ENCODE data around the gene ITPR2.
A peak's percentile ranks its signal among the peaks of the same experiment; 100 is the strongest.
"Not testable (repeated sequence)": the region's sequence is repeated elsewhere in the genome, so short reads cannot be mapped to it uniquely, and the experiment has no call there.

ITPR2 gene

GRCh38 chr12:26548227-26548626, 284.8 kb downstream of the ITPR2 start:
- no peak overlapping the region for H3K27ac ChIP-seq
- DNase-seq (ENCODE audit: low read depth, low spot score): no peak

GRCh38 chr12:26546535-26547314, 286.3 kb downstream of the ITPR2 start:
- H3K27ac ChIP-seq: no peak overlapping the region
- DNase-seq (ENCODE audit: low read depth, low spot score): no peak

GRCh38 chr12:26539131-26539530, 293.9 kb downstream of the ITPR2 start:
- DNase-seq (ENCODE audit: low read depth, low spot score): no peak
- H3K27ac ChIP-seq: no peak overlapping the region

GRCh38 chr12:26537651-26538050, 295.3 kb downstream of the ITPR2 start:
- H3K27ac ChIP-seq: no peak overlapping the region
- DNase-seq (ENCODE audit: low read depth, low spot score): no peak

- no peak overlapping the region for H3K27ac ChIP-seq
- no peak for DNase-seq (ENCODE audit: low read depth, low spot score)
Measured at GRCh38 chr12:26537126-26537525, 295.9 kb downstream of the ITPR2 start.

- DNase-seq (ENCODE audit: low read depth, low spot score): no peak
- H3K27ac ChIP-seq: no peak overlapping the region
Measured at GRCh38 chr12:26535826-26536225, 297.2 kb downstream of the ITPR2 start.

GRCh38 chr12:26534071-26534470, 298.9 kb downstream of the ITPR2 start:
- no peak for DNase-seq (ENCODE audit: low read depth, low spot score)
- no peak overlapping the region for H3K27ac ChIP-seq

GRCh38 chr12:26533211-26533610, 299.8 kb downstream of the ITPR2 start:
- no peak for DNase-seq (ENCODE audit: low read depth, low spot score)
- H3K27ac ChIP-seq: no peak overlapping the region

- no peak overlapping the region for H3K27ac ChIP-seq
- no peak for DNase-seq (ENCODE audit: low read depth, low spot score)
Measured at GRCh38 chr12:26530461-26530860, 302.5 kb downstream of the ITPR2 start.

- no peak for DNase-seq (ENCODE audit: low read depth, low spot score)
Measured at GRCh38 chr12:26528943-26529342, 304.1 kb downstream of the ITPR2 start.

GRCh38 chr12:26527682-26528081, 305.3 kb downstream of the ITPR2 start:
- no peak for DNase-seq (ENCODE audit: low read depth, low spot score)
- no peak overlapping the region for H3K27ac ChIP-seq

More at GRCh38 chr12:26528943-26529342, 304.1 kb downstream of the ITPR2 start:
- H3K27ac ChIP-seq: no peak overlapping the region

GRCh38 chr12:26524862-26525465, 308.0 kb downstream of the ITPR2 start:
- DNase-seq (ENCODE audit: low read depth, low spot score): no peak

GRCh38 chr12:26523708-26524150, 309.3 kb downstream of the ITPR2 start:
- no peak overlapping the region for H3K27ac ChIP-seq
- DNase-seq (ENCODE audit: low read depth, low spot score): peak; percentile 74

More at GRCh38 chr12:26524862-26525465, 308.0 kb downstream of the ITPR2 start:
- no peak overlapping the region for H3K27ac ChIP-seq

GRCh38 chr12:26520869-26521268, 312.1 kb downstream of the ITPR2 start:
- no peak overlapping the region for H3K27ac ChIP-seq

GRCh38 chr12:26520109-26520508, 312.9 kb downstream of the ITPR2 start:
- no peak overlapping the region for H3K27ac ChIP-seq
- no peak for DNase-seq (ENCODE audit: low read depth, low spot score)

More at GRCh38 chr12:26520869-26521268, 312.1 kb downstream of the ITPR2 start:
- DNase-seq (ENCODE audit: low read depth, low spot score): no peak

GRCh38 chr12:26519462-26519861, 313.5 kb downstream of the ITPR2 start:
- no peak for DNase-seq (ENCODE audit: low read depth, low spot score)
- H3K27ac ChIP-seq: no peak overlapping the region

- not testable (repeated sequence) for H3K27ac ChIP-seq; DNase-seq (ENCODE audit: low read depth, low spot score)
Measured at GRCh38 chr12:26517320-26517719, 315.7 kb downstream of the ITPR2 start.

- DNase-seq (ENCODE audit: low read depth, low spot score): no peak
- no peak overlapping the region for H3K27ac ChIP-seq
Measured at GRCh38 chr12:26514364-26514763, 318.6 kb downstream of the ITPR2 start.

GRCh38 chr12:26513363-26514043, 319.5 kb downstream of the ITPR2 start:
- H3K27ac ChIP-seq: no peak overlapping the region
- no peak for DNase-seq (ENCODE audit: low read depth, low spot score)

GRCh38 chr12:26512213-26512612, 320.8 kb downstream of the ITPR2 start:
- no peak for DNase-seq (ENCODE audit: low read depth, low spot score)
- H3K27ac ChIP-seq: no peak overlapping the region

- DNase-seq (ENCODE audit: low read depth, low spot score): no peak
- H3K27ac ChIP-seq: no peak overlapping the region
Measured at GRCh38 chr12:26510354-26510674, 322.7 kb downstream of the ITPR2 start.

Measured in epithelial cell of prostate (primary cell).